AG08395 (cell line): ENCODE measurements around the gene EBF3.

ENCODE experiments used
- DNase-seq: peaks from one replicate; pipeline ENCODE4 v3.0.0; 2012; ENCODE audit warnings: mixed read lengths, low spot score

Gene EBF3

GRCh38 chr10:129891806-129892205, 72.3 kb downstream of the EBF3 start:
- no peak for DNase-seq

- no peak for DNase-seq
These were observed 73.9 kb downstream of the EBF3 start for GRCh38 chr10:129890170-129890569.

- peak; percentile 77 for DNase-seq
These were observed 75.1 kb downstream of the EBF3 start for GRCh38 chr10:129888784-129889616.

DNA sequence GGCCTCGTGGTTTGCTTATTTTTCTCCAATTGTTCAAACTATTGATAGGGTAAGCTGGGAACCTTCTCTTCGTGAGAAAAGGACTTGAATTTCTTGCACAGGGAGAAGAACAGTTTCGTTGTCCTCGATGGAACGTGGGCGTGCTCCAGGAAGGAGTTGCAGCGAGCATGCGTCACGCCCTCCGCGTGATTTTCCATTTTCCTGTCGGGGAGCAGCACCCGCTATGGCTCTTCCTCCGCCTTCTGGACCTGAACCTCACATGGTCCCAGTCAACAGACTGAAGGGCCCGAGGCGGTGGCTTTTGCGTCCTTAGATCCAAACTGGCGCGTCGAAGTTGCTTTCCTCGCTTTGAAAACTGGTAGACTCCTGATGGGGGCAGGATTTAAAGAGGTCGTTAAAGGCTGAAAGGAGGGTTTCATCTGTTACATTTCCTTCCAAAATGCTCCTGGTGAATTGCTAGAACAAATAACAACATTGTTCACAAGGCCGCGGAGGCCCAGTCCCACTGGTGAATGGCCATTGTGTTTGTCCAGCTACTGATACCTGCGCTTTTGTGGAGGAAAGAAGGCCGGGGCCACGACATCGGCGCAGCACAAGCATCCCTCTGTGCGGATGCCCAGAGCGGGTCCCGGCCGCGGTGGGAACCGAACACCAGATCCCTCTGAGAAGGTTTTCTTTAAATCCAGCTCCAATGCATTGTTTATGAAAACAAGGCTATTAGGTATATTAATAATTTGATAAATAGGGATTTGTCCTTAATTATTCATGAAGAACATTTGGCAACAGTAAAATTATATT, 75.9 kb downstream of the EBF3 start:
- DNase-seq: no peak

GRCh38 chr10:129887381-129887905, 76.6 kb downstream of the EBF3 start:
- DNase-seq: no peak

DNA sequence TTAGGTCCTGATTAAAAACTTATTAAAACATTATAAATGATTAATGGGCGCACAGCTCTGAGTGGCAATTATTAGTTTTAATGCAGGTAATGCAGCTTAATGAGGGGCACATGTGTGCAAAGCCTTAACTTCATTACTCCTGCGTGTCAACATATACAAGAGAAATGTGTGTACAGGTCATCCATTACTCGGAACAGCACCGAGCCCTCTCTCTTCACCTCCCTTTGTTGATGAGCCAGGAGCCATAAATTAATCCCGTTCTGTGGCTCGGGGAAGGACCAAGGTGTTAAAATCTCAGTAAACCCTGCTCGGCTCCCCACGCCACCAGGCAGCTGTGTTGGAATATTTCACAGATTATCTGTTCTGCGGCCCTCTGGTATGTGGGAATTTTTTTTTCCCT, 77.8 kb downstream of the EBF3 start:
- DNase-seq: no peak

DNA sequence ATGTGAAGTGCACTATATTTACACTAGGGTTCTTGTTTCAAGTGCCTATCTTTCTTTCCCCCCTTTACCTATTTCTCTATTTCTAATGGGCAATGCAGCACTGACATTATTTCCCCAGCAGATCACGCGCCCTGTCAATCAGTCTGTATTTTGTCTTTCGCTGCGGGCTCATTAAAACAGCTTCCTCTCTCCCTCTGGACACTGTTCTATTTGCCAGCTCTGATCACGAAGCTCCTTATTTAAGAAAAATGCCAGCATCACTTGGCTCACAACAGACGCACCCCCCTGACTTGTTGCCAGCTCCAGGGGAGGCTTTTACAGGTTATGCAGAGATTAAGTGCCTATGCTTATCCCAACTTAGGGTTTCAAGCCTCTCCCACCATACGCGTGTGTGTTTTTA, 78.5 kb downstream of the EBF3 start:
- DNase-seq: no peak

DNA sequence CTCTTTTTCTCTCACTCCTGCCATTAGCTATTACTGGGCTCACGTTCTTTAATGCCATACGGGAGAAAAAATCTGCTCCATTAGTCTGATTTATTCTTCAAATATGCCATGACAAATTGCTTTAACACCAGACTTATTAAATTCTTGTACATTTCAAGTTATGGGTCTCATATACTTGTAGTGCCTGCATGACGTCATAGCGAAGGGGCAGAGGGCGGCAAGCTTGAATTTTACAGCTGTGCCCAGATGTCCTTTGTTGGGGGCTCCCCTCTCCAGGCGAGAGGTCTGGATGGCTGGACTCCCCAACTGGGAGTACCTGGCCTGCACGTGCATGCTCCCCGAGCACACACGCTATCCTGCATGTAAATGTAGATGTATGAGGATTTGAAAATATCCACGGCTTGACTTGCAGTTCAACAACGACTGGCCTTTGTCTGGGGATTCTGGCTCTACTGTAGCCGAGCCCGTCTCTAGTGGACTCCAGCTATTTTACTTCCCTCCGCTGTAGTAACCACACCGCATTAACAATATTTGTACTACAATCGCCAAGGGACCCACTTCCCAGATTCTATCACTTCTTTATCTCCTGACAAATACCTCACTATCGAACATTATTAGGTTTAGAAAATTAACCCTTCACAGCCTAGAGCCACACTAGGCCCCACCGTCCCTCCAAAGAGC, 79.5 kb downstream of the EBF3 start:
- DNase-seq: no peak

GRCh38 chr10:129883626-129884397, 80.3 kb downstream of the EBF3 start:
- DNase-seq: no peak

DNA sequence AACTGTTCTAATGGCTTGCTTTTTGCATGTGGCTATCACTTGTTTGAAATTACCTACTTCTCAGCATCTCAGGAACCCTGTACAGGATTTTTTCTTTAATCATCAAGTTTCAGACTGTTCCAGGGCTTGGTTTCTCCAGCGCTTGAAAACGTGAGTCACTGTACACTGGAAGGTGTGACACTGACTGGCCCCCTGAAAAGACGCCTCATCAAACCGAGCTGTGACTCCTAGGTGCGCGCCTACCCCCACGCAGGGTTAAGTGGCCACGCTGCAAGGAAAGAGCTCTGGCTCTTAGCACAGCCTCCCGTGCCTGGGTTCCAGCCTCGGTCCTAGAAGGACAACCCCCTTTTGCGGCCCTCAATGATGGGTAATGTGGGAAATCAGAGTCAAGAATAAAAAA, 81.0 kb downstream of the EBF3 start:
- DNase-seq: no peak

GRCh38 chr10:129882291-129883010, 81.6 kb downstream of the EBF3 start:
- DNase-seq: no peak

GRCh38 chr10:129881641-129882040, 82.4 kb downstream of the EBF3 start:
- DNase-seq: no peak

- no peak for DNase-seq
These were observed 83.7 kb downstream of the EBF3 start for GRCh38 chr10:129880191-129880870.

- no peak for DNase-seq
These were observed 84.4 kb downstream of the EBF3 start for GRCh38 chr10:129879655-129880054.

DNA sequence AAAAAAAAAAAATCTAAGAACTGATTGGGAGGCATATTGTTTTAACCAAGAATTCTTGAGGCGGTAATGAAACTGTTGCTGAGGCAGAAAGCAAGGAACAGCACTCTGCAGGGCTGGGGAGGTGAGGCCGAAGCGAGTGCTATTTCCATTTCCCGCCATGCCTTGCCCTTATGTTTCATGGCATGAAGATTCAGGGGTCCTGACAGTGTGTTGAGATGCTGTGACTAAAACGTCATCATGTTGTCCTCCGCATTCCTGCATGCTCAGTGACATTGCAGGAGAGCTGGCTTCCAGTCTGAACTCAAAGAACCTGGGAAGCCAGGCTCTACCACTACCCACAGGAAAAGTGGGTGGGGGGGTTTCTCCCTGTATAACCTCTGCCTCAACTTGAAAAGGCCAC, 85.2 kb downstream of the EBF3 start:
- no peak for DNase-seq

DNA sequence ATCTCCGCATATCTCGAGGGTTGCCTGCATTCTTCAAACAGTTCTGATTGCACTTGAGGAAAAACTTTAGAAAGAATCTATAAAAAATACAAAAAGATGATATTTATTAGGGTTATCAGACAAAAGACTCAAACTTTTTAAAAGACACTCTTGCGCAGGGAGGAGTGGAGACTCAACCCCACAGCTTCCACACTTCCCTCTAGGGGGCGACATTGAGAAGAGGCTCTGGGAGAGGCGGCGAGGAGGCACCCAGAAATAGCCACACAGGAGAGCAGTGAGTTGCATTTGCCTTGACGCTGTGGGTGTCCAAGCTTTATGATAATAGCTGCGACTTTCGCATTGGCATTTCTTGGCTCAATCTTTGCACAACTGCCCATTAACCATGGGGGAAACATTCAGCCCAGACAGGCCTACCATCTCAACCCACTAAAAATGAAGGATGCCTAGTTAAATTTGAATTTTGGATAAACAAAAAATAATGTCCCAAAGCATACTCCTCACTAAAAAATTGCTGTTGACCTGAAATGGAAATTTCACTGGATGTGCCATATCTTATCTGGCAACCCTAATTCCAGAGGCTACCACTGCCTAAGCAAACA, 86.2 kb downstream of the EBF3 start:
- DNase-seq: peak; percentile 24

- no peak for DNase-seq
These were observed 87.2 kb downstream of the EBF3 start for GRCh38 chr10:129876838-129877237.

- DNase-seq: no peak
These were observed 87.9 kb downstream of the EBF3 start for GRCh38 chr10:129875993-129876726.

DNA sequence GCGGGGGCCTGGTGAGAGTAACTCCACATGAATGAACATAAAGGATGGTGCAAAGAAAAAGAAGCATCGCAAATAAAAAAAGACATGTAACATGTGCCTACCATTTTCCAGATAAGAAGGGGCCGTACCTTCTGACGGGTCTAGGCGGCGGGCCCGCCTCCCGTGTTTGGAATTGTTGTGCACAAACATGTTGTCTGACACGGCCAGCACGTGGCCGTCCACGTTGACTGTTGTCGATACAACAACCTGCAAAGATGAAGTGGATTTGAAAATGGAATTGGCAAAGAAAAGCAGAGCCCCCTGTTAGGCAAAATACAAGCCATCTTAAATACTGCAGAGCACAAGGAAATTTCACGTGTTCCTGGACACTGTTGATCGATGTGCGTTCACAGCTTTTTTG, 90.7 kb downstream of the EBF3 start:
- DNase-seq: no peak
